ENCODE measurements around the gene NPNT.

Gene NPNT

DNA sequence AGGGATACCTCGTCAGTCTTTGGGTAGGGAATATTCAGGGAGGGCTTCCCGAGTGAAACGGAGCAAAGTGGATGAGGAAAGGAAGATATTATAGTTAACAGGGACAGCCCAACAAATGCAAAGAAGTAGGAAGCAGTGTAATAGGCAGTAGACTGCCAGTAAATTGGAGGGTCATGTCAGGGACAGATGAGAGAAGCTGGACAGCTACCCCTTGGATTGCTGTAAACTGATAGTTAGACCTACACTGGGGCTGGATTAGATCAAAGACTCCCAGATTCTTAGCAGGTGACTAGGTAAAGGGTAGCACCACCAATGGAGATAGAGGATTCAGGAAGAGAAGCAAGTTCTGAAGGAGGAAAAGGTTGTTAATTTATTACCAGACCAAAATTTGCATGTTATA lies 48.0 kb downstream of the NPNT start:
- H3K27ac ChIP-seq (ENCODE audit: low read depth in 2 of 2, low read length in 2 of 2): no peak overlapping the region
- peaks cover 0 to 2% of the 10 kb centered on the region in 2 donors for H3K9me3 ChIP-seq (ENCODE audit: control insufficient read depth in 2 of 2, low read length in 2 of 2)
- H3K4me3 ChIP-seq (ENCODE audit: low read length in 2 of 2): no peak overlapping the region
- no peaks in the 10 kb centered on the region for H3K4me1 ChIP-seq (ENCODE audit: control insufficient read depth in 2 of 2, insufficient read depth in 2 of 2, low read length in 2 of 2)
- no peak overlapping the region for H3K9ac ChIP-seq (ENCODE audit: low read depth in 1 of 2, low read length in 2 of 2)
- H3K27me3 ChIP-seq (ENCODE audit: control insufficient read depth in 2 of 2, insufficient read depth in 2 of 2, low read length in 2 of 2): no peaks in the 10 kb centered on the region
- H3K36me3 ChIP-seq (ENCODE audit: control insufficient read depth in 2 of 2, insufficient read depth in 2 of 2, low read length in 2 of 2): peaks cover 2 to 5% of the 10 kb centered on the region in 2 donors

DNA sequence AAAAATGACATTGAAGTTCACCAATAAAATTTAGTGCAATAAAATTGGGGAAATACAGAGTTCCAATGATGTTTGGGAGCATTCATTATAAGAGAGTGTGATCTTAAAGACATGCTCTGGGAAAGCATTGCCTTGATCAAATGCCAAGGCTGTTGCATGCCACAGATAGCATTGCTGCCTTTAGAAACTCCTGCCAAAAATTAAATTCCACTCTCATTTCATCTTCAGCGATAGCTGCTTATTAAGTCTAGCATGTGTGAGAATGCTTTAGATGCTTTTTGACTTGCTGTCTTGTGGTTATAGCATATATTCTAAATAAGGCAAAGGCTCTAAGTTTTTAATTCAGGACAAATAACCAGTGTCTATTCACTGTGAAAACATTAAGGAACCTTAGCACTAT lies 49.3 kb downstream of the NPNT start:
- Histone ChIP-seq H3K36me3 (ENCODE audit: control insufficient read depth in 2 of 2, insufficient read depth in 2 of 2, low read length in 2 of 2) (peaks cover 2 to 5% of the 10 kb centered on the region in 2 donors), H3K27ac (ENCODE audit: low read depth in 2 of 2, low read length in 2 of 2) (no peak overlapping the region), H3K9me3 (ENCODE audit: control insufficient read depth in 2 of 2, low read length in 2 of 2) (peaks cover 0 to 2% of the 10 kb centered on the region in 2 donors), H3K9ac (ENCODE audit: low read depth in 1 of 2, low read length in 2 of 2) (no peak overlapping the region), H3K4me3 (ENCODE audit: low read length in 2 of 2) (no peak overlapping the region), H3K27me3 (ENCODE audit: control insufficient read depth in 2 of 2, insufficient read depth in 2 of 2, low read length in 2 of 2) (no peaks in the 10 kb centered on the region), H3K4me1 (ENCODE audit: control insufficient read depth in 2 of 2, insufficient read depth in 2 of 2, low read length in 2 of 2) (no peaks in the 10 kb centered on the region)

DNA sequence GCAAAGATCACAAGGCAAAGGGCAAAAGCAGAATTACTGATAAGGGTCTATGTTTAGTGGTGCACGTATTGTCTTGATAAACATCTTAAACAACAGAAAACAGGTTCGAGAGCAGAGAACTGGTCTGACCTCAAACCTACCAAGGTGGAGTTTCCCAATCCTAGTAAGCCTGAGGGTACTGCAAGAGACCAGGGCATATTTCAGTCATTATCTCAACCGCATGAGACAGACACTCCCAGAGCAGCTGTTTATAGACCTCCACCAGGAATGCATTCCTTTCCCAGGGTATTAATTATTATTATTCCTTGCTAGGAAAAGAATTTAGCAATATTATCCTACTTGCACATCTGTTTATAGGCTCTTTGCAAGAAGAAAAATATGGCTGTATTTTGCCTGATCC lies 51.5 kb downstream of the NPNT start:
- Histone ChIP-seq H3K36me3 (ENCODE audit: control insufficient read depth in 2 of 2, insufficient read depth in 2 of 2, low read length in 2 of 2) (peaks cover 2 to 5% of the 10 kb centered on the region in 2 donors), H3K9me3 (ENCODE audit: control insufficient read depth in 2 of 2, low read length in 2 of 2) (peaks cover 0 to 2% of the 10 kb centered on the region in 2 donors), H3K4me1 (ENCODE audit: control insufficient read depth in 2 of 2, insufficient read depth in 2 of 2, low read length in 2 of 2) (no peaks in the 10 kb centered on the region), H3K27me3 (ENCODE audit: control insufficient read depth in 2 of 2, insufficient read depth in 2 of 2, low read length in 2 of 2) (no peaks in the 10 kb centered on the region), H3K27ac (ENCODE audit: low read depth in 2 of 2, low read length in 2 of 2) (no peak overlapping the region), H3K4me3 (ENCODE audit: low read length in 2 of 2) (no peak overlapping the region), H3K9ac (ENCODE audit: low read depth in 1 of 2, low read length in 2 of 2) (no peak overlapping the region)

DNA sequence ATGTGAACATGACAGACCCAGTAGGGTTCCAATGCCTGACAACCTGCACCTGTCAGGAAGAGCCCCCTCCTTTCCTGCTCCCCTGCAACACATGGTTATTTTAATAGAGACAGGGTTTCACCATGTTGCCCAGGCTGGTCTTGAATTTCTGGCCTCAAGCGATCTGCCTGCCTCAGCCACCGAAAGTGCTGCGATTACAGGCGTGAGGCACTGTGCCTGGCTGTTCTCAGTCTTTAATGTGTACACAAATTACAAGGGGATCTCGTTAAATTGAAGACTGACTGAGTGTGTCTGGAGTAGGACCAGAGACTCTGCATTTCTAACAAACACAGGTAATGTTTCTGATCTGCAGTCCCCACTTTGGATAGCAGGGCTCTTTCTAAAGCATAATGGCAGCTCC lies 55.4 kb downstream of the NPNT start:
- H3K9me3 ChIP-seq (ENCODE audit: control insufficient read depth in 2 of 2, low read length in 2 of 2): peaks cover 0 to 2% of the 10 kb centered on the region in 2 donors
- H3K4me1 ChIP-seq (ENCODE audit: control insufficient read depth in 2 of 2, insufficient read depth in 2 of 2, low read length in 2 of 2): no peaks in the 10 kb centered on the region
- no peak overlapping the region for H3K9ac ChIP-seq (ENCODE audit: low read depth in 1 of 2, low read length in 2 of 2)
- no peak overlapping the region for H3K27ac ChIP-seq (ENCODE audit: low read depth in 2 of 2, low read length in 2 of 2)
- H3K36me3 ChIP-seq (ENCODE audit: control insufficient read depth in 2 of 2, insufficient read depth in 2 of 2, low read length in 2 of 2): peaks cover 0 to 2% of the 10 kb centered on the region in 2 donors
- no peak overlapping the region for H3K4me3 ChIP-seq (ENCODE audit: low read length in 2 of 2)
- no peaks in the 10 kb centered on the region for H3K27me3 ChIP-seq (ENCODE audit: control insufficient read depth in 2 of 2, insufficient read depth in 2 of 2, low read length in 2 of 2)

DNA sequence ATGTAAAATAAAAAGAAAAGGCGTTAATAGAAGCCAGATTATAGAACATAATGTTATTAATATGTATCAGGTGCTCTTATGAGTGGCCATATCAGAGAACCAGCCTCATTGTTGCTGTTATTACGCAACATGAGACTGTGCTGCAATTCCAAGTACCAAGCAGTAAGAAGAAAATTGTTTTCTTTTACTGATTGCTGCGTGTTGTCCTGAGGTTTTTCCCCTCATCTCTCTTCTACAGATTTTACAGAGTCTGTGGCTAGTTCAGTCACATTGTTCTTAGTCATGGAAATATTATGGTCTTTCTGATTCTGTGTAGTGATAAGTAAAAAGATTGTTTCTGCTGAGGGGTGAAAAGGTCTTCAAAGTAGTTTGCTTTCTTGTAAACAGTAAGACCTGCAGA lies 55.9 kb downstream of the NPNT start:
- H3K36me3 ChIP-seq (ENCODE audit: control insufficient read depth in 2 of 2, insufficient read depth in 2 of 2, low read length in 2 of 2): peaks cover 0 to 2% of the 10 kb centered on the region in 2 donors
- no peak overlapping the region for H3K27ac ChIP-seq (ENCODE audit: low read depth in 2 of 2, low read length in 2 of 2)
- no peaks in the 10 kb centered on the region for H3K4me1 ChIP-seq (ENCODE audit: control insufficient read depth in 2 of 2, insufficient read depth in 2 of 2, low read length in 2 of 2)
- no peaks in the 10 kb centered on the region for H3K27me3 ChIP-seq (ENCODE audit: control insufficient read depth in 2 of 2, insufficient read depth in 2 of 2, low read length in 2 of 2)
- no peak overlapping the region for H3K9ac ChIP-seq (ENCODE audit: low read depth in 1 of 2, low read length in 2 of 2)
- peaks cover 0 to 2% of the 10 kb centered on the region in 2 donors for H3K9me3 ChIP-seq (ENCODE audit: control insufficient read depth in 2 of 2, low read length in 2 of 2)
- H3K4me3 ChIP-seq (ENCODE audit: low read length in 2 of 2): no peak overlapping the region

DNA sequence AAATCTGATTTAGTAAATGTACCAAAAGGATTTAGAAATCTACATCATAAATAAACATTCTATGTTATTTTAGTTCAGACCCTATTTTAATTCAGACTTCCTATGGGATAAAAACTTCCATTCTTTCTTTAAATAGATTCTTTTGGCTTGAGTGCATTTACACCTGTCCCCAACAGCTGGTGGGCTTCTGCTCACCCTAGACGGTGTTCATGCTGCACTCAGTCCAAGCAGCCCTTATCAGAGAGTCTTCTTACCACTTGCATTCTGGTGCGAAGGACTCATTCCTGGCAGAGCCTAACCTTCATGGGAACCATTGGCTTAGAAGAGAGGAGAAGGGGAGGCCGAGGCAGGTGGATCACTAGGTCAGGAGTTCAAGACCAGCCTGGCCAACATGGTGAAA lies 57.3 kb downstream of the NPNT start:
- no peak overlapping the region for H3K9ac ChIP-seq (ENCODE audit: low read depth in 1 of 2, low read length in 2 of 2)

DNA sequence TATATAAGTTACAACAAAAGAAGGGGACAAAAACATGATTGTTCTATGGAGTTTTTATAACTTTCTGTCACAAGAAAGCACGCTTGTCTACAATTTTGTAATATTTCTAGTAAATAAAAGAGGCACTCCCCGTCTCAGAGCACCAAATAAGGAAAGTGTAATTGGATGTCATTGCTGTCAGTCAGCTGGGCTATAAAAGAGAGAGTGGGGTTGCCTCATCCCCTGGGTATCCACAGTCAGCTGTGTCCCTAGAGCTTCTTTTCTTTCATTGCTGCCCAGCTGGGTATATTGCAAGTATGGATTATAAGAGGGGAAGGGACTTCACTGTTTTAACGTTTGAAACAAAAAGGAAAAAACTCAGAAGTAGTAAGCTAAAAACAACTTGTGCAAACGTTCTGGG lies 61.3 kb downstream of the NPNT start:
- Histone ChIP-seq H3K36me3 (ENCODE audit: control insufficient read depth in 2 of 2, insufficient read depth in 2 of 2, low read length in 2 of 2) (peaks cover 0 to 2% of the 10 kb centered on the region in 2 donors), H3K4me1 (ENCODE audit: control insufficient read depth in 2 of 2, insufficient read depth in 2 of 2, low read length in 2 of 2) (peaks cover 4 to 10% of the 10 kb centered on the region in 2 donors), H3K9ac (ENCODE audit: low read depth in 1 of 2, low read length in 2 of 2) (no peak overlapping the region), H3K27me3 (ENCODE audit: control insufficient read depth in 2 of 2, insufficient read depth in 2 of 2, low read length in 2 of 2) (no peaks in the 10 kb centered on the region), H3K9me3 (ENCODE audit: control insufficient read depth in 2 of 2, low read length in 2 of 2) (no peaks in the 10 kb centered on the region), H3K27ac (ENCODE audit: low read depth in 2 of 2, low read length in 2 of 2) (no peak overlapping the region), H3K4me3 (ENCODE audit: low read length in 2 of 2) (peak overlapping the region in 1 of 2 donors; percentile 4)

More for the DNA sequence above, 57.3 kb downstream of the NPNT start:
- no peaks in the 10 kb centered on the region for H3K9me3 ChIP-seq (ENCODE audit: control insufficient read depth in 2 of 2, low read length in 2 of 2)
- no peaks in the 10 kb centered on the region for H3K27me3 ChIP-seq (ENCODE audit: control insufficient read depth in 2 of 2, insufficient read depth in 2 of 2, low read length in 2 of 2)
- no peak overlapping the region for H3K4me3 ChIP-seq (ENCODE audit: low read length in 2 of 2)
- peaks cover 4 to 9% of the 10 kb centered on the region in 2 donors for H3K4me1 ChIP-seq (ENCODE audit: control insufficient read depth in 2 of 2, insufficient read depth in 2 of 2, low read length in 2 of 2)
- H3K27ac ChIP-seq (ENCODE audit: low read depth in 2 of 2, low read length in 2 of 2): no peak overlapping the region
- peaks cover 0 to 2% of the 10 kb centered on the region in 2 donors for H3K36me3 ChIP-seq (ENCODE audit: control insufficient read depth in 2 of 2, insufficient read depth in 2 of 2, low read length in 2 of 2)

DNA sequence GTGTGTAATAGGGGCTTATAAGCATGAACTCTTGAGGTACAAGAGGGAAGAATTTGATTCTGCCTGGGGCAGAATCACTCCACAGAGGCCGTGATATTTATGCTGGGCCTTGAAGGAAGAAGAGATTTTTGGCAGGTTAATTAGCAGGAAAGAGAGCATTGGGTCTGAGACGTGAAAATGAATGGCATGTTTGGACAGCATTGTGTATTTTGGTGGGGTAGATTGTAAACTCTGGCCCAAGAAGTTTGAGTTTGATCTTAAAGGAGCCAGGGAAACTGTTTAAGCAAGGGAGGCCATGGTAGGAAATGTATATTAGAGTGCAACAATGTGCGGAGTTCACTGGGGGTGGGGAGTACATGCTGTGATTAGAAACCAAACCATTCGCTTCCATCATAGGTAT lies 62.4 kb downstream of the NPNT start:
- H3K4me1 ChIP-seq (ENCODE audit: control insufficient read depth in 2 of 2, insufficient read depth in 2 of 2, low read length in 2 of 2): peaks cover 4 to 10% of the 10 kb centered on the region in 2 donors
- H3K27ac ChIP-seq (ENCODE audit: low read depth in 2 of 2, low read length in 2 of 2): no peak overlapping the region
- H3K36me3 ChIP-seq (ENCODE audit: control insufficient read depth in 2 of 2, insufficient read depth in 2 of 2, low read length in 2 of 2): peaks cover 0 to 2% of the 10 kb centered on the region in 2 donors
- no peaks in the 10 kb centered on the region for H3K9me3 ChIP-seq (ENCODE audit: control insufficient read depth in 2 of 2, low read length in 2 of 2)
- no peaks in the 10 kb centered on the region for H3K27me3 ChIP-seq (ENCODE audit: control insufficient read depth in 2 of 2, insufficient read depth in 2 of 2, low read length in 2 of 2)
- H3K4me3 ChIP-seq (ENCODE audit: low read length in 2 of 2): no peak overlapping the region
- H3K9ac ChIP-seq (ENCODE audit: low read depth in 1 of 2, low read length in 2 of 2): no peak overlapping the region

DNA sequence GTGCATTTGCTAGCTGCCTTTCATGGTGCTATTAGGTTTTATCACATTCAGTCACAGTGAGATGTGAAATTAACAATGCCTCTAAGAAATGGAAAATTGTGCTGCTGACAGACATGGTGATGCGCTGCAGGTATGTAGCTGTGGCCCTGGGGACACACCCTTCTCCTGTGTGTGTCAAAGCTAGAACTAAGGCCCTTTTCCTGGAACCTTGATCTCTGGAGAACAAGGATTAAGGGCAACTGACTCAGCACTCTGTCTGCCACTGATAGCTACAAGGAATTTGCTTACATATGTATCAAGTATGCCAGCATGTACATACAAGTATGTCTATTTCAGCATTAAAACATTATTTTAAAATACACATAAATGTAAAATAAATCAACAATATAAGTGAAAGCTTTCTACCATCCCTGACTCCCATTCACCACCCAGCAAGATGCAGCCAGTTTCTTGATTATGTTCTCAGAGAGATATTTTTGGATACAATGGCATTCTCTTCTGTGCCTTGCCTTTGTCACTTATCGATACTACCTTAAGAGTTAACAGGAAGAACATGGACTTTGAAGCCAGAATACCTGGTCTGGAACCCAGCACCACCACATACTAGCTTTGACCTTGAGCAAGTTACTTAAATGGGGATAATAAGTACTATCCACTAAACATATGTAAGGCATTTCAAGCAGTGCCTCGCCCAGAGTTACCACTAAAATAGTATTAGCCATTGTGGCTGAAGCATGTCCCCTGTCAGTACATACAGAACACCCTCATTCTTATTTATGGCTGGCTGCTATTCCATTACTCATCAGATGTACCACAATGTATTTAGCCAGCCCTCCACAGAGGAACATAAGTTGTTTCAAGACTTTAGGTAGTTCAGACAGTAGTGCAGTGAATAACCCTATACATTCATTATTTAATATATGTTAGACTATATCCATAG lies 68.5 kb downstream of the NPNT start:
- no peak overlapping the region for H3K27ac ChIP-seq (ENCODE audit: low read depth in 2 of 2, low read length in 2 of 2)
- no peak overlapping the region for H3K4me3 ChIP-seq (ENCODE audit: low read length in 2 of 2)
- H3K36me3 ChIP-seq (ENCODE audit: control insufficient read depth in 2 of 2, insufficient read depth in 2 of 2, low read length in 2 of 2): no peaks in the 10 kb centered on the region
- H3K27me3 ChIP-seq (ENCODE audit: control insufficient read depth in 2 of 2, insufficient read depth in 2 of 2, low read length in 2 of 2): no peaks in the 10 kb centered on the region
- H3K9ac ChIP-seq (ENCODE audit: low read depth in 1 of 2, low read length in 2 of 2): no peak overlapping the region
- H3K4me1 ChIP-seq (ENCODE audit: control insufficient read depth in 2 of 2, insufficient read depth in 2 of 2, low read length in 2 of 2): no peaks in the 10 kb centered on the region
- H3K9me3 ChIP-seq (ENCODE audit: control insufficient read depth in 2 of 2, low read length in 2 of 2): no peaks in the 10 kb centered on the region

DNA sequence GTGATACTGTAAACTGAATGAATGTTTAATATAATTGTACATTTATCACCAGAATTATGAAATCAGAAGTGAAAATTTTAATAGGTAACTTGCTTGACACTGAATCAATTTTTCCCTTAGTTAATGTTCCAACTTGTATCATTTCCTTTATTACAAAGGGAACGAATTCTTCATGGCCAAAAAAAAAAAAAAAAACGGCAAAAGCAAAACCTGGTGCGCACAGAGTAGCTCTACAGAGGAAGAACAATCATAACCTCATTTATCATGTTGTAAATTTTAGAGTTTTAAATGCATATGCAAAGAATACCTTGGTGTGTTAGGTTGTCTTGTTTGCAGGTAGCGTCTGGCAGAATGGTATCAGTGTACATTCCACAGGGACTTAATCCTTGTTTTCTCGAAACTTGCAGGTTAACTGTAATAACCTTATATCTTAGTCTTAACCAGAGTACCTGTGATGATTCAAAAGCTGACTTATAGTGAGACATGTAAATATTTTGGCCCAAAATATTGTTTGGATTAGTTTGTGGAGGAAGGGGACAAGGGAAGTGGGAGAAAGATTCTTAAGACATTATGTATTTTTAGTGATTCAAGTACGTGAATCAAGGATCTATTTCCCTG lies 70.0 kb downstream of the NPNT start:
- Histone ChIP-seq H3K9ac (ENCODE audit: low read depth in 1 of 2, low read length in 2 of 2) (no peak overlapping the region), H3K4me1 (ENCODE audit: control insufficient read depth in 2 of 2, insufficient read depth in 2 of 2, low read length in 2 of 2) (no peaks in the 10 kb centered on the region), H3K9me3 (ENCODE audit: control insufficient read depth in 2 of 2, low read length in 2 of 2) (no peaks in the 10 kb centered on the region), H3K27ac (ENCODE audit: low read depth in 2 of 2, low read length in 2 of 2) (no peak overlapping the region), H3K27me3 (ENCODE audit: control insufficient read depth in 2 of 2, insufficient read depth in 2 of 2, low read length in 2 of 2) (no peaks in the 10 kb centered on the region), H3K36me3 (ENCODE audit: control insufficient read depth in 2 of 2, insufficient read depth in 2 of 2, low read length in 2 of 2) (no peaks in the 10 kb centered on the region), H3K4me3 (ENCODE audit: low read length in 2 of 2) (no peak overlapping the region)
